Skeletal muscle cell (primary cell): Measurements from ENCODE around the gene ARPC1A.
A peak's percentile ranks its signal among the peaks of the same experiment; 100 is the strongest.
"Not testable (repeated sequence)": the region's sequence is repeated elsewhere in the genome, so short reads cannot be mapped to it uniquely, and the experiment has no call there.

Experiments used
- DNase-seq: peaks from one replicate; pipeline ENCODE4 v3.0.0-alpha.2; 2010; ENCODE audit warnings: low read depth
- H3K4me3 ChIP-seq: 2 replicates; pipeline ENCODE4 v1.5.1; 2011; ENCODE audit warnings: low read depth, mild to moderate bottlenecking, control low read depth, low read length, moderate library complexity

Gene ARPC1A

GRCh38 chr7:99365318-99366141 is 39.8 kb downstream of the ARPC1A start:
- no peak for DNase-seq
- no peak overlapping the region for H3K4me3 ChIP-seq

GRCh38 chr7:99366646-99367045 is 40.9 kb downstream of the ARPC1A start:
- DNase-seq, result no peak

GRCh38 chr7:99368750-99369389 is 43.2 kb downstream of the ARPC1A start:
- no peak for DNase-seq
- no peak overlapping the region for H3K4me3 ChIP-seq

More at GRCh38 chr7:99366646-99367045, 40.9 kb downstream of the ARPC1A start:
- H3K4me3 ChIP-seq, result no peak overlapping the region

- no peak overlapping the region for H3K4me3 ChIP-seq
- DNase-seq, result no peak
Observed at GRCh38 chr7:99369767-99370391, 44.2 kb downstream of the ARPC1A start.

- H3K4me3 ChIP-seq, result no peak overlapping the region
- DNase-seq, result no peak
Observed at GRCh38 chr7:99371376-99371920, 45.8 kb downstream of the ARPC1A start.

GRCh38 chr7:99372275-99373090 is 46.8 kb downstream of the ARPC1A start:
- DNase-seq, result no peak
- no peak overlapping the region for H3K4me3 ChIP-seq

- H3K4me3 ChIP-seq, result peak overlapping the region; percentile 68
- no peak for DNase-seq
Observed at GRCh38 chr7:99373091-99374066, 47.7 kb downstream of the ARPC1A start.

GRCh38 chr7:99374111-99375064 is 48.7 kb downstream of the ARPC1A start, which contains the start of gene ARPC1B:
Gene ARPC1B (plus strand): TSS chr7:99374730. CDS start chr7:99385715, 10,985 bp downstream.
- peak within 1 kb of the TSS; percentile 68 for H3K4me3 ChIP-seq
- no peak for DNase-seq

- peak overlapping the region; percentile 68 for H3K4me3 ChIP-seq
- DNase-seq, result no peak
Observed at GRCh38 chr7:99375070-99375807, 49.5 kb downstream of the ARPC1A start.

GRCh38 chr7:99379043-99379577 is 53.4 kb downstream of the ARPC1A start:
- H3K4me3 ChIP-seq, result no peak overlapping the region
- DNase-seq, result peak; percentile 86

GRCh38 chr7:99379693-99380031 is 54.0 kb downstream of the ARPC1A start:
- H3K4me3 ChIP-seq, DNase-seq: not testable (repeated sequence)

GRCh38 chr7:99380032-99380822 is 54.5 kb downstream of the ARPC1A start:
- H3K4me3 ChIP-seq, result no peak overlapping the region

GRCh38 chr7:99380823-99381663 is 55.3 kb downstream of the ARPC1A start:
- no peak for DNase-seq
- H3K4me3 ChIP-seq, result no peak overlapping the region

More at GRCh38 chr7:99380032-99380822, 54.5 kb downstream of the ARPC1A start:
- DNase-seq, result no peak

GRCh38 chr7:99381664-99382075 is 56.0 kb downstream of the ARPC1A start:
- no peak for DNase-seq

GRCh38 chr7:99383203-99383602 is 57.5 kb downstream of the ARPC1A start:
- H3K4me3 ChIP-seq, result no peak overlapping the region
- DNase-seq, result no peak

More at GRCh38 chr7:99381664-99382075, 56.0 kb downstream of the ARPC1A start:
- H3K4me3 ChIP-seq, result no peak overlapping the region
